T-cell (primary cell): ENCODE data around the gene XXYLT1. TPM values are rescaled to one million over a fixed set of nuclear protein-coding genes. Genes with fewer than 3 reads are reported as not detected.

ENCODE experiments used
- ATAC-seq, 4 experiments: fragments of 200-7000 bp in 3 of 4; fragments of 150-1000 bp in 1 of 4; cut with Tn5 transposase; replicated peaks in 1 of 4; 1 replicate in 3 of 4; 2 replicates in 1 of 4; pipeline ENCODE4 v1.10.0; 2021; ENCODE audit warnings: moderate library complexity in 3 of 4, mild to moderate bottlenecking in 2 of 4, moderate number of reproducible peaks in 1 of 4
- CTCF ChIA-PET, 2 donors: fragments of 300-600 bp; sonication (Branson Sonifier 250); formaldehyde crosslinking; loops; one replicate each; lab custom pipeline; 2022; ENCODE audit warnings: antibody characterized with exemption in 2 of 2; lab: Charles Lee
- POLR2A ChIA-PET, 2 donors: fragments of 300-600 bp; sonication (Branson Sonifier 250); formaldehyde crosslinking; loops; one replicate each; lab custom pipeline; 2022; ENCODE audit warnings: antibody characterized with exemption in 2 of 2; lab: Charles Lee
- DNase-seq, 35 experiments: peaks; one replicate each; pipeline versions ENCODE4 v3.0.0 to v3.0.0-alpha.2; 2013 to 2023
- H3K27ac ChIP-seq: one replicate; pipeline ENCODE4 v1.5.1; 2013; ENCODE audit warnings: low read length
- H3K27me3 ChIP-seq, 2 experiments: replicated peaks in 1 of 2; 1 replicate in 1 of 2; 2 replicates in 1 of 2; pipeline versions ENCODE4 v1.6.1 to v1.7.0; 2013; ENCODE audit warnings: low read length in 1 of 2, mixed read lengths in 1 of 2; ENCODE audit not compliant: control insufficient read depth in 2 of 2, insufficient read depth in 2 of 2; ENCODE audit errors: extremely low read depth in 1 of 2
- H3K36me3 ChIP-seq, 2 donors: 1 replicate in 1 of 2; 2 replicates in 1 of 2; pipeline versions ENCODE4 v1.6.1 to v1.7.0; 2013; ENCODE audit warnings: low read length in 1 of 2; ENCODE audit not compliant: control insufficient read depth in 2 of 2, insufficient read depth in 1 of 2; ENCODE audit errors: extremely low read depth in 1 of 2
- H3K4me1 ChIP-seq, 2 experiments: 1 replicate in 1 of 2; 2 replicates in 1 of 2; pipeline versions ENCODE4 v1.6.1 to v1.7.0; 2013; ENCODE audit warnings: low read length in 2 of 2, mixed read lengths in 1 of 2; ENCODE audit not compliant: insufficient read depth in 2 of 2, control insufficient read depth in 1 of 2; ENCODE audit errors: extremely low read depth in 1 of 2
- H3K4me3 ChIP-seq, 2 donors: 1 replicate in 1 of 2; 2 replicates in 1 of 2; pipeline versions ENCODE4 v1.5.1 to v1.7.0; 2013; ENCODE audit warnings: mild to moderate bottlenecking in 2 of 2, low read length in 1 of 2, moderate library complexity in 1 of 2; ENCODE audit not compliant: control insufficient read depth in 1 of 2; ENCODE audit errors: extremely low read depth in 1 of 2
- H3K9me3 ChIP-seq: 2 replicates; pipeline ENCODE4 v1.7.0; 2013
- H3K27ac Mint-ChIP-seq, 2 donors: one replicate each; pipeline ENCODE4 v1.8.0; 2020 to 2021; ENCODE audit warnings: mild to moderate bottlenecking in 2 of 2, mixed read lengths in 2 of 2
- H3K27me3 Mint-ChIP-seq, 2 donors: one replicate each; pipeline ENCODE4 v1.8.0; 2021 to 2022; ENCODE audit warnings: mixed read lengths in 2 of 2
- H3K36me3 Mint-ChIP-seq: one replicate; pipeline ENCODE4 v1.8.0; 2021; ENCODE audit warnings: mixed read lengths
- H3K4me1 Mint-ChIP-seq, 3 donors: one replicate each; pipeline ENCODE4 v1.8.0; 2020 to 2022; ENCODE audit warnings: mixed read lengths in 3 of 3, mild to moderate bottlenecking in 1 of 3
- H3K4me3 Mint-ChIP-seq, 3 donors: one replicate each; pipeline ENCODE4 v1.8.0; 2020 to 2022; ENCODE audit warnings: mild to moderate bottlenecking in 3 of 3, mixed read lengths in 3 of 3, moderate library complexity in 3 of 3
- H3K9me3 Mint-ChIP-seq, 3 donors: one replicate each; pipeline ENCODE4 v1.8.0; 2020 to 2022; ENCODE audit warnings: mixed read lengths in 3 of 3
- WGBS: methylation state at CpG from one replicate; pipeline ENCODE4 v1.1.5; 2013; ENCODE audit warnings: missing lambda C conversion rate; ENCODE audit not compliant: insufficient coverage; 5-methylcytosine and 5-hydroxymethylcytosine counted together
- total RNA-seq, 35 experiments: library from RNA in 6 of 35; stranded (reverse) in 6 of 35; fragments of 120-200 nt in 1 of 35; gene quantifications; one replicate each; pipeline versions ENCODE4 v1.2.1 to v1.2.4 and lab custom pipeline; 2013 to 2026

The XXYLT1 gene
- total RNA-seq, 5 donors from 2014 or later (not counting 1 experiment from before 2014, with no cell fraction given) = 4.6 to 9.1 (median 5.7) TPM

DNA sequence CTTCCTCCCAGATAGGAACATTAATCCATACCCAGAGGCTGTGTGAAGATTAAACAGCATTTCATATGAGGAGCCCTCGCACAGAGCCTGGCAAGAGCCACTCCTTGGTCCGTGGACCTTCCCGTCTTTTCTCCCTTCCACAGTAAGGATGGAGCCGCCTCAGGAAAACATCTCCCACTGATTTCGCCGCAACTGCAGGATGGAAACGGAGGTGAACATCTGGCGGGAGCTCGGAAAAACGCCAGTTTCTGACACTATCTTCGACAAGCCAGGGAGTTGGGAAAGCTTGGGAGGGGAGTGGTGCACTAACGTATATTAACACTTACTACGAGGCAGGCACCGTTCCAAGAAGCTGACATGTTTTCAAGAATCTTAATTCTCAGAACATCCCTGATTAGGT, 157.9 kb downstream of the XXYLT1 start:
- CTCF ChIA-PET = interaction anchor here in 1 of 2 donors (0.6 kb wide), 1 partner anchor 11 kb away, joined by 3 read pairs; no protein-coding TSS in a partner anchor
- no peak overlapping the region for H3K4me3 Mint-ChIP-seq

DNA sequence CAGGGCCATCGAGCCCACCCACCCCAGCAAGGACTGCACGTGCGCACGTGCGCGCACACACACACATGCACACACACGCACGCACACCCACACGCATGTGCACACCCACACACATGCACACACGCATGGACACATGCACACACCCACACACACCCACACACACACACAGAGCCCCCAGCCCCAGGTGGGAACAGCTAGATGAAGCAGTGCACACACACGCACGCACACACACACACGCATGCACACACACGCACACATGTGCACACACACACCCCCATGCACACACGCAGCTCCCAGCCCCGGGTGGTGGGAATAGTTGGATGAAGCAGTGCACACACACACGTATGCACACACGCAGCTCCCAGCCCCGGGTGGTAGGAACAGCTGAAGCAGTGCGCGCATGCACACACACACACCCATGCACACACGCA, 158.6 kb downstream of the XXYLT1 start:
- Histone ChIP-seq H3K36me3 (peaks cover 0 to 11% of the 10 kb centered on the region in 2 donors), H3K4me1 (no peaks in the 10 kb centered on the region), H3K27me3 (no peaks in the 10 kb centered on the region), H3K27ac (no peak overlapping the region), H3K4me3 (no peak overlapping the region), H3K9me3 (no peaks in the 10 kb centered on the region)
- ChIA-PET CTCF (interaction anchor here (0.6 kb wide), 2 partner anchors 10 to 91 kb away, joined by 3 read pairs; no protein-coding TSS in a partner anchor), POLR2A (no interaction called here)
- no peaks in the 10 kb centered on the region for H3K27me3 Mint-ChIP-seq
- no peaks in the 10 kb centered on the region for H3K4me1 Mint-ChIP-seq
- DNase-seq = no peak
- H3K36me3 Mint-ChIP-seq = no peaks in the 10 kb centered on the region
- H3K27ac Mint-ChIP-seq = no peak overlapping the region
- no peaks in the 10 kb centered on the region for H3K9me3 Mint-ChIP-seq
- WGBS = 91% methylated on average over 14 of the region's 22 CpGs
- no peak for ATAC-seq
- no peak overlapping the region for H3K4me3 Mint-ChIP-seq

More for the DNA sequence above, 157.9 kb downstream of the XXYLT1 start:
- Mint-ChIP-seq H3K4me1 (peaks cover 0 to 5% (median 0%) of the 10 kb centered on the region in 3 donors), H3K9me3 (no peaks in the 10 kb centered on the region), H3K27me3 (no peaks in the 10 kb centered on the region), H3K27ac (no peak overlapping the region), H3K36me3 (no peaks in the 10 kb centered on the region)
- ATAC-seq = no peak
- Histone ChIP-seq H3K4me1 (no peaks in the 10 kb centered on the region), H3K27me3 (no peaks in the 10 kb centered on the region), H3K27ac (no peak overlapping the region), H3K4me3 (no peak overlapping the region), H3K9me3 (no peaks in the 10 kb centered on the region), H3K36me3 (peaks cover 0 to 11% of the 10 kb centered on the region in 2 donors)
- 94% methylated on average over 9 of the region's 14 CpGs for WGBS
- no peak for DNase-seq
- POLR2A ChIA-PET = no interaction called here

DNA sequence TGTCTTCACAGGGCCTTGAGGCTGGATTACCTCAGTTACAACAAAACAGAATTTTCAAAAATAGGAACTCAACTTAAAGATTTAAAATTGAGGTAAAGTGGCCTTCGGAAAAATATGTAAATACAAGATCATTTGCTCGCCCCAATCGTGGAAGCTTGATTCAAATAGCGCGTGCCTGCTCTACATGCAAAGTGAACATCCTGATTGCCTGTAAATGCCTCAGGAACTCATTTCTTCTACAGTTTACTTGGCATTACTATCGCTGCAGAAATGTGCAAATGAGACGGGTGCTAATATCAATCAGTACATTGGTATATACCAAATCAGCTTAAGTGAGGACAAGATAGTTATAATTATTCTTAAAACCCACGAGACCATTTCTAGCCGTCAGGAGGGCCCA, 159.2 kb downstream of the XXYLT1 start:
- H3K27me3 Mint-ChIP-seq = no peaks in the 10 kb centered on the region
- H3K4me3 Mint-ChIP-seq = no peak overlapping the region
- ATAC-seq (no peak), DNase-seq (no peak)
- CTCF ChIA-PET = no interaction called here
- H3K4me3 ChIP-seq = no peak overlapping the region
- H3K36me3 ChIP-seq = peaks cover 0 to 11% of the 10 kb centered on the region in 2 donors
- H3K27ac ChIP-seq = no peak overlapping the region
- H3K9me3 ChIP-seq = no peaks in the 10 kb centered on the region
- no peaks in the 10 kb centered on the region for H3K4me1 Mint-ChIP-seq
- no peak overlapping the region for H3K27ac Mint-ChIP-seq
- H3K27me3 ChIP-seq = no peaks in the 10 kb centered on the region
- H3K9me3 Mint-ChIP-seq = no peaks in the 10 kb centered on the region
- peaks cover 0 to under 1% of the 10 kb centered on the region in 2 experiments for H3K4me1 ChIP-seq
- POLR2A ChIA-PET = no interaction called here
- 99% methylated on average over 8 of the region's 9 CpGs for WGBS
- H3K36me3 Mint-ChIP-seq = no peaks in the 10 kb centered on the region

DNA sequence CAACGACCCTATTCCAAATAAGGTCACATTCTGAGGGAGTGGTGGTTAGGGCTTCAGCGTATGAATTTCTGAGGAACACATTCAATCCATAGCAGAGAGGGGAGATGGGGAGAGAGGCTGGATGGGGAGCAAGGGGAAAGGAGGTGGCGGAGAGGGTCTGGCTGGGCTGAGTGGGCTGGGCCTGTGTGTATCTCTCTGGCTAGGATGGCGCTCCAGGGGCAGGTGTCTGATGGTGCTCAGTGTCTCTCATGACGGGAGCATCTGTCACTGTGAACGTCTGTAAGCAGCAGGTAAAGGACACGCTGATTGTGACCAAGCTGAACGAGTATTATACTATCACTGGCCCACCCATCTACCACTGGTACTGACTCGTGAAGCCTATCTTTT, 159.6 kb downstream of the XXYLT1 start:
- Mint-ChIP-seq H3K4me3 (no peak overlapping the region), H3K27me3 (no peaks in the 10 kb centered on the region), H3K36me3 (no peaks in the 10 kb centered on the region), H3K4me1 (peaks cover under 1 to 3% (median under 1%) of the 10 kb centered on the region in 3 donors), H3K27ac (no peak overlapping the region), H3K9me3 (no peaks in the 10 kb centered on the region)
- Histone ChIP-seq H3K4me1 (peaks cover 0 to 5% of the 10 kb centered on the region in 2 experiments), H3K9me3 (no peaks in the 10 kb centered on the region), H3K27me3 (no peaks in the 10 kb centered on the region), H3K27ac (no peak overlapping the region), H3K4me3 (no peak overlapping the region), H3K36me3 (peaks cover 0 to 11% of the 10 kb centered on the region in 2 donors)
- POLR2A ChIA-PET = no interaction called here
- CTCF ChIA-PET = no interaction called here
- no peak for ATAC-seq
- WGBS = 88% methylated on average over 5 of the region's 9 CpGs
- no peak for DNase-seq

DNA sequence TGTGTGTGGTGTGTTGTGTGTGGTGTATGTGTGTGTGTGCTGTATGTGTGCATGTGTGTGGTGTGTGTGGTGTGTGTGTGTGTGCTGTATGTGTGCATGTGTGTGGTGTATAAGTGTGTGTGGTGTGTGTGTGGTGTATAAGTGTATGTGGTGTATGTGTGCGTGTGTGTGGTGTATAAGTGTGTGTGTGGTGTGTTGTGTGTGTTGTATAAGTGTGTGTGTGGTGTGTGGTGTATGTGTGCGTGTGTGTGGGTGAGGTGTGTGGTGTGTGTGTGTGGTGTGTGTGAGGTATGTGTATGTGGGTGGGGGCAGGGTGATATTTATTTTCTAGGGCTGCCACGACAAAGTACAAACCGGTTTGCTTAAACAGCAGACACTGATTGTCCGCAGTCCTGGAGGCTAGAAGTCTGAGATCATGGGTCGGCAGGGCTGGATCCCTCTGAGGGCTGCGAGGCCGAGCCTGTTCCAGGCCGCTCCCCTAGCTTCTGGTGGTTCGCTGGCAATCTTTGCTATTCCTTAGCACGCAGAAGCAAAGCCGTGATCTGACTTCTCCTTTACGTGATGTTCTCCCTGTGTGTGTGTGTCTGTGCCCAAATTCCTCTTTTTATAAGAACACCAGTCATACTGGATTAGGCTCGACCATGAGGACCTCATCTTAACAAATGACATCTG, 160.2 kb downstream of the XXYLT1 start:
- H3K4me3 Mint-ChIP-seq = no peak overlapping the region
- H3K36me3 Mint-ChIP-seq = no peaks in the 10 kb centered on the region
- no peak for DNase-seq
- WGBS = 85% methylated on average over 7 of the region's 14 CpGs
- H3K27me3 ChIP-seq = no peaks in the 10 kb centered on the region
- no peaks in the 10 kb centered on the region for H3K9me3 Mint-ChIP-seq
- no peaks in the 10 kb centered on the region for H3K27me3 Mint-ChIP-seq
- no peak for ATAC-seq
- peaks cover 4 to 6% (median 5%) of the 10 kb centered on the region in 3 donors for H3K4me1 Mint-ChIP-seq
- POLR2A ChIA-PET = no interaction called here
- no peak overlapping the region for H3K4me3 ChIP-seq
- no peak overlapping the region for H3K27ac Mint-ChIP-seq
- no peaks in the 10 kb centered on the region for H3K9me3 ChIP-seq
- peaks cover 0 to 10% of the 10 kb centered on the region in 2 donors for H3K36me3 ChIP-seq
- no peak overlapping the region for H3K27ac ChIP-seq
- CTCF ChIA-PET = no interaction called here
- H3K4me1 ChIP-seq = peaks cover 0 to 8% of the 10 kb centered on the region in 2 experiments

DNA sequence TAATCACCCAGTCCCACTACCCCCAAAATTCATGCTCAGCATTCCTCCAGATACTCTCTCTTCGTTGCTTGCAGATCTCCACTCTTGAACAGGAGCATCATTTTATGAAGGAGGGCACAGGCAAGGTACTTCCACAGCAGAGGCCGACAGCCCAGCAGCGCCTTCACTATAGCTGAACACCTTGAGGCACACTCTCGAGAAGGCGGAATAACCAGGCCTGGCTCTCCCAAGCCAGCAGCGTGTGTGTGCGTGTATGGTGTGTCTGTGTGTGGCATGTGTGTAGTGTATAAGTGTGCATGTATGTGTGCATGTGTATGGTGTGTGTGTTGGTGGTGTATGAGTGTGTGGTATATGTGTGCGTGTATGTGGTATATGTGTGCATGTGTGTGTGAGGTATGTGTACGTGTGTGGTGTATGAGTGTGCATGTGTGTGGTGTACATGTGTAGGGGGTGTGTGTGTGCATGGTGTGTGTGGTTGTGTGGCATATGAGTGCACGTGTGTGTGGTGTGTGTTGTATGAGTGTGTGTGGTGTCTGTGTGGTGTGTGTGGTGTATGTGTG, 161.8 kb downstream of the XXYLT1 start:
- peaks cover 4 to 6% (median 5%) of the 10 kb centered on the region in 3 donors for H3K4me1 Mint-ChIP-seq
- no peaks in the 10 kb centered on the region for H3K27me3 ChIP-seq
- H3K36me3 ChIP-seq = peaks cover 0 to 2% of the 10 kb centered on the region in 2 donors
- H3K4me1 ChIP-seq = peaks cover 0 to 8% of the 10 kb centered on the region in 2 experiments
- DNase-seq = no peak
- no peaks in the 10 kb centered on the region for H3K9me3 ChIP-seq
- no peak overlapping the region for H3K4me3 Mint-ChIP-seq
- no peak overlapping the region for H3K27ac Mint-ChIP-seq
- H3K9me3 Mint-ChIP-seq = no peaks in the 10 kb centered on the region
- H3K27ac ChIP-seq = no peak overlapping the region
- H3K36me3 Mint-ChIP-seq = no peaks in the 10 kb centered on the region
- ATAC-seq = no peak
- H3K27me3 Mint-ChIP-seq = no peaks in the 10 kb centered on the region
- no peak overlapping the region for H3K4me3 ChIP-seq
- ChIA-PET CTCF (interaction anchor here in 1 of 2 donors (0.7 kb wide), 1 partner anchor 427 kb away, joined by 3 read pairs; no protein-coding TSS in a partner anchor), POLR2A (no interaction called here)
- 89% methylated on average over 10 of the region's 10 CpGs for WGBS
